ENCODE measurements around the gene ZDHHC4.

ZDHHC4 gene

DNA sequence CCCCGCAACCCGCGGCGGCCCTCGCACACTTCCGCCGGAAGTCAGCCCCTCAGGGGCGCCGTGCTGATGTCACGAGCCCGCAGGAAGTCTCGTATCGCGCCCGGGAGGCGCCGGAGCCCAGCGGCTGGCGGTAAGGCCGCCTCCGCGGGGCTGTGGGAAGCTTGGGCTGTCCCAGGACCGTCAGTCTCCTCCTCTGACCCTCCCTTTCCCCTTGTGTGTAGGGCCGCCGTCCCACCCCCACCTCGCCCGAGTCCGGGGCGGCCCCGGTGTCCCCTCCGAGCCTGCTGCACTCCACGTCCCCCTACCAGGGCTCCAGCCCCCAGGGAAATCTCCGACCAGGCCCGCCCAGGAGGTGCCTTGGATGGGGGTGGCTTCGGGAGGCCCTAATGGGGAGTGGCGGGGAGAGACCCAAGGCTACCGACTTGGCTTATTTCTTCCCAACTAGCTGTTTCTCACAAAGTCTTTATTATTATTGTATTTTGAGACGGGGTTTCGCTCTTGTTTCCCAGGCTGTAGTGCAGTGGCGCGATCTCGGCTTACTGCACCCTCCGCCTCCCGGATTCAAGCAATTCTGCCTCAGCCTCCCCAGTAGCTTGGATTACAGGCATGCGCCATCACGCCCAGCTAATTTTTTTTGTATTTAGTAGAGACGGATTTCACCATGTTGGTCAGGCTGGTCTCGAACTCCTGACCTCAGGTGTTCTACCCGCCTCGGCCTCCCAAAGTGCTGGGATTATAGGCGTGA is at the start of gene ZDHHC4:
Gene ZDHHC4, plus strand, starts transcription at position 86 of the 745 bp plus-strand sequence. CDS start 3,108 bp downstream, outside the sequence.
- TF ChIP-seq EZH2phosphoT487 (IDR thresholded peaks at IDR 0.05; ENCODE audit: low read depth) (no peak), CTCF (IDR thresholded peaks at IDR 0.05; ENCODE audit: low read depth, low read length) (no peak)
- peak within 1 kb of the TSS; percentile 91 for H3K4me3 ChIP-seq (ENCODE audit: low read length)
- peak within 1 kb of the TSS; percentile 82 for H3K9ac ChIP-seq (ENCODE audit: low read length)
- no peaks in the 10 kb centered on the region for H3K27me3 ChIP-seq (ENCODE audit: low read depth, low read length)
- no peaks in the 10 kb centered on the region for H4K20me1 ChIP-seq (ENCODE audit: insufficient read depth, low read length)
- peaks cover 12% of the 10 kb centered on the region for H3K36me3 ChIP-seq (replicated peaks; ENCODE audit: low read depth, low read length)
- peak within 1 kb of the TSS; percentile 59 for H3K4me2 ChIP-seq (ENCODE audit: low read length)
- H3K9me3 ChIP-seq (ENCODE audit: insufficient read depth, low read length): no peaks in the 10 kb centered on the region
- H3K4me1 ChIP-seq (ENCODE audit: low read length): peaks cover 18% of the 10 kb centered on the region
- peaks cover 12% of the 10 kb centered on the region; the same call in 1 of the 2 replicates for H3K79me2 ChIP-seq (ENCODE audit: low read length)
- no peak within 1 kb of the TSS for H2AFZ ChIP-seq (ENCODE audit: low read depth, low read length)
- peak within 1 kb of the TSS; percentile 74 for H3K27ac ChIP-seq (ENCODE audit: low read length)

GRCh38 chr7:6528401-6529130 is 48.7 kb upstream of the ZDHHC4 start:
- no peak overlapping the region for H3K4me3 ChIP-seq (ENCODE audit: low read length)
- TF ChIP-seq EZH2phosphoT487 (IDR thresholded peaks at IDR 0.05; ENCODE audit: low read depth) (no peak), CTCF (IDR thresholded peaks at IDR 0.05; ENCODE audit: low read depth, low read length) (no peak)
- peaks cover 15% of the 10 kb centered on the region for H3K4me1 ChIP-seq (ENCODE audit: low read length)
- H3K27ac ChIP-seq (ENCODE audit: low read length): no peak overlapping the region
- H3K27me3 ChIP-seq (ENCODE audit: low read depth, low read length): peaks cover 10% of the 10 kb centered on the region
- no peak overlapping the region for H3K4me2 ChIP-seq (ENCODE audit: low read length)
- no peaks in the 10 kb centered on the region for H4K20me1 ChIP-seq (ENCODE audit: insufficient read depth, low read length)
- no peaks in the 10 kb centered on the region for H3K79me2 ChIP-seq (ENCODE audit: low read length)
- H3K9ac ChIP-seq (ENCODE audit: low read length): no peak overlapping the region
- no peaks in the 10 kb centered on the region for H3K36me3 ChIP-seq (replicated peaks; ENCODE audit: low read depth, low read length)
- H2AFZ ChIP-seq (ENCODE audit: low read depth, low read length): no peak overlapping the region
- no peaks in the 10 kb centered on the region for H3K9me3 ChIP-seq (ENCODE audit: insufficient read depth, low read length)

DNA sequence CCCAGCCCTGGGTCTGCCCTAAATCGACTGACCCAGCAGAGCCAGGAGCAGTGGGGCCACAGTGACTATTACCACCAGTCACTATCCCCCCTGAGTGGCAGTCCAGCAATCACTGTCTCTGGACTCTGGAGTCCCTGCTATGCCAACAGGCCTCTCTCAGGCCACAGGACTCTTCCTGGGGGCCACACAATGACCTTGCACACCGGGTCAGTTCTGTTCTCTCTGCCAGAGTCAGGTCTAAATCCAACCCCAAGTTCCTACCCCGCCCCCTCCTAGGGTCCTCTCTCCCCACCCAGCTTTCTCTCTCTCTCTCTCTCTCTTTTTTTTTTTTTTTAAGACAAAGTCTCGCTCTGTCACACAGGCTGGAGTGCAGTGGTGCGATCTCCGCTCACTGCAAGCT is 47.6 kb upstream of the ZDHHC4 start:
- Histone ChIP-seq H3K4me1 (ENCODE audit: low read length) (peaks cover 23% of the 10 kb centered on the region), H2AFZ (ENCODE audit: low read depth, low read length) (no peak overlapping the region), H3K9ac (ENCODE audit: low read length) (no peak overlapping the region), H3K79me2 (ENCODE audit: low read length) (no peaks in the 10 kb centered on the region), H3K4me2 (ENCODE audit: low read length) (peak overlapping the region; percentile 94), H3K27ac (ENCODE audit: low read length) (no peak overlapping the region), H3K27me3 (ENCODE audit: low read depth, low read length) (peaks cover 10% of the 10 kb centered on the region), H3K36me3 (replicated peaks; ENCODE audit: low read depth, low read length) (no peaks in the 10 kb centered on the region), H3K9me3 (ENCODE audit: insufficient read depth, low read length) (no peaks in the 10 kb centered on the region), H4K20me1 (ENCODE audit: insufficient read depth, low read length) (no peaks in the 10 kb centered on the region), H3K4me3 (ENCODE audit: low read length) (no peak overlapping the region; the same call in 1 of the 2 replicates)
- no peak for TF ChIP-seq EZH2phosphoT487 (IDR thresholded peaks at IDR 0.05; ENCODE audit: low read depth)
- TF ChIP-seq CTCF (IDR thresholded peaks at IDR 0.05; ENCODE audit: low read depth, low read length): no peak
